Stomach (tissue), 9 donors: ENCODE results near the gene AP3B1. TPM values are rescaled to one million over a fixed set of nuclear protein-coding genes. Genes with fewer than 3 reads are reported as not detected.

Experiments
- DNase-seq, 2 donors: peaks; one replicate each; pipeline versions ENCODE4 v3.0.0 to v3.0.0-alpha.2; 2013 to 2019
- H3K27ac ChIP-seq, 5 donors: fragments of 200-600 bp in 4 of 5; sonication (generic) in 4 of 5; one replicate each; pipeline ENCODE4 v1.5.1; 2013 to 2019; ENCODE audit warnings: mild to moderate bottlenecking in 1 of 5, moderate library complexity in 1 of 5
- H3K27me3 ChIP-seq, 3 donors: fragments of 200-600 bp; sonication (generic); one replicate each; pipeline ENCODE4 v1.5.1; 2017 to 2019; ENCODE audit warnings: mixed run types in 1 of 3
- H3K36me3 ChIP-seq, 4 donors: fragments of 200-600 bp; sonication (generic); 1 replicate in 3 of 4; 2 replicates in 1 of 4; pipeline ENCODE4 v1.5.1; 2016 to 2019
- H3K4me1 ChIP-seq, 4 donors: fragments of 200-600 bp; sonication (generic); one replicate each; pipeline ENCODE4 v1.5.1; 2016 to 2019
- H3K4me3 ChIP-seq, 4 donors: fragments of 200-600 bp; sonication (generic) in 3 of 4; one replicate each; pipeline ENCODE4 v1.5.1; 2016 to 2019; ENCODE audit warnings: mild to moderate bottlenecking in 1 of 4
- H3K9me3 ChIP-seq, 4 donors: fragments of 200-600 bp; sonication (generic); one replicate each; pipeline ENCODE4 v1.5.1; 2016 to 2019
- EP300 ChIP-seq: sonication (generic); formaldehyde crosslinking; IDR thresholded peaks from one replicate; pipeline ENCODE4 v1.6.1; 2017; ENCODE audit warnings: antibody characterized with exemption
- POLR2A ChIP-seq, 4 donors: fragments of 450-650 bp; IDR thresholded peaks; one replicate each; pipeline ENCODE4 v1.6.1; 2016; ENCODE audit warnings: antibody characterized with exemption in 4 of 4, control low read depth in 2 of 4, mild to moderate bottlenecking in 1 of 4, moderate library complexity in 1 of 4
- POLR2AphosphoS5 ChIP-seq, 3 donors: sonication (generic); formaldehyde crosslinking; IDR thresholded peaks; one replicate each; pipeline ENCODE4 v1.6.1; 2016; ENCODE audit warnings: antibody characterized with exemption in 3 of 3
- WGBS, 5 donors: extraction: QIAGEN DNeasy Blood & Tissue Kit in 3 of 5; methylation state at CpG; one replicate each; pipeline versions ENCODE4 v1.1.5 to v1.1.7; 2013 to 2018; 5-methylcytosine and 5-hydroxymethylcytosine counted together
- intact Hi-C: fragments of 100-400 bp; cut with DNase I; formaldehyde crosslinking; loops from one replicate; pipeline ENCODE4 v1.15.1; 2023; ENCODE audit warnings: low total_unique reads
- polyA plus RNA-seq, 3 donors: library from polyadenylated mRNA; stranded (reverse); fragments of 200-250 nt; gene quantifications; one replicate each; pipeline ENCODE4 v1.2.3, GENCODE V29; 2013
- total RNA-seq, 5 donors: library from RNA; depleted of rRNA; stranded (reverse); fragments of >200 nt; gene quantifications; one replicate each; pipeline versions ENCODE4 v1.1.0 to v1.2.3, GENCODE V29; 2014 to 2016
- TF ChIP-seq, protein P1 (sequence below), 7 experiments: fragments of 450-650 bp in 4 of 7; fragments of 200-600 bp in 3 of 7; sonication (generic) in 3 of 7; IDR thresholded peaks; one replicate each; pipeline ENCODE4 v1.5.1; 2016 to 2019; ENCODE audit warnings: antibody characterized with exemption in 7 of 7, control low read depth in 2 of 7, mild to moderate bottlenecking in 1 of 7
- donor health status: healthy with polysubstance abuse.
- donor health status: Bipolar disorder and iron deficiency.
- donor health status: healthy.

AP3B1 gene
- total and polyA plus RNA-seq, 8 donors: 15.2 to 81.0 (median 23.5) TPM

DNA sequence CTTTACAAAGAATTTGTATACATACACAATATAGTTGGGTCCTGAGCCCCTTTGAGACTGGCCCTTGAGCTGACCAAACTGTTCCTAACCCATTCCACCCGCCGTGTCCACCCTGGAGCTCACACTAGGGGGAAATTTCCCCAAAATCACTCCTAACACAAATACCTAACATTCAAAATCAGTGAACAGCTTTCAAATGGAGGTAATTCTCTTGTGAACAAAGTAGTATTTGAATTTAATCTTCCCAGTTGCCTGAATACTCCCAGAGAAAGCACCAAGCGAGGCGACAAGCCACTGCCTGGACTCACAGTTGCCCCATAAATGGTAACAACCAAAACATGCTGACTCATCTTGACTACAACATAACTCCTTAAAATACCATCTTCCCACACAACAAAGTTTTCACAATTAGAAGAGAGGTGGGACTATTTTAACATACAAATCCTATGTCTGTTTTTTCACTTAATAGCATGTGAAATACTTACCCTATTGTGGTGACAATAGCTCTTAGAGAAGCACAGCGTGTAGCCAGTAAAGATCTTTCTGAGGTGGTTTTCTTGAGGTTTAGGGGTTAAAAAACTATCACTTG is 34.2 kb upstream of the AP3B1 start:
- Histone ChIP-seq H3K36me3 (no peaks in the 10 kb centered on the region), H3K9me3 (no peaks in the 10 kb centered on the region), H3K27ac (no peak overlapping the region), H3K27me3 (no peaks in the 10 kb centered on the region), H3K4me1 (no peaks in the 10 kb centered on the region), H3K4me3 (no peak overlapping the region)
- no peak for DNase-seq
- 80 to 90% (median 89%) methylated on average over 5 of the region's 5 CpGs for WGBS, 5 donors
- intact Hi-C loops: no loop called here
- TF ChIP-seq POLR2AphosphoS5 (IDR thresholded peaks at IDR 0.05) (no peak), EP300 (no peak)

DNA sequence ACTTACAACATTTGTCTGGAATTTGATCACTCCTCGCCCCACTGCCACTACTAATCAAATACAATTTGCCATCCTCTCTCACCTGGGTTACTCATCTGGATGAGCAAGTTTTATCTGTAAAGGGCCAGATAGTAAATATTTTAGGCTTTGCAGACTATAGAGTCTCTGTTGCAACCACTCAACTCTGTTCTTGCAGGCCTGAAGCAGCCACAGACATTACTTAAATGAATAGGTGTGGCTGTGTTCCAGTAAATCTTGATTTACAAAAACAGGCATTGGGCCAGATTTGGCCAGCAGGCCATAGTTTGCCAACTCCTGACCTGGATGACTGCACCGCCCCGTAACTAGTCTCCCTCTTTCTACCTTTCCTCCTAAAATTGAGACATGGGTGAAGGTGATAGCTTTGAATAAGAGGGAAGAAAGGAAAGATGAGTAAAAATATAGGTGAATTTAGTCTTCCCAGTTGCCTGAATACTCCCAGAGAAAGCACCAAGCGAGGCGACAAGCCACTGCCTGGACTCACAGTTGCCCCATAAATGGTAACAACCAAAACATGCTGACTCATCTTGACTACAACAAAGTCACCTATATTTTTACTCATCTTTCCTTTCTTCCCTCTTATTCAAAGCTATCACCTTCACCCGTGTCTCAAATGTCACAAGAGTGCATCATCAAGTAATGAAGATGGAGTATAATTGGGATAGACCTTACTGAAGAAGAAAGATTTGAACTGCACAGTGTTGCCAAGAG is 33.4 kb upstream of the AP3B1 start:
- Histone ChIP-seq H3K4me3 (no peak overlapping the region), H3K27me3 (no peaks in the 10 kb centered on the region), H3K36me3 (no peaks in the 10 kb centered on the region), H3K9me3 (no peaks in the 10 kb centered on the region), H3K4me1 (no peaks in the 10 kb centered on the region), H3K27ac (no peak overlapping the region)
- intact Hi-C loops: no loop called here
- peak in 1 of 2 donors; percentile 67 for DNase-seq
- 60 to 79% (median 69%) methylated on average over 6 of the region's 6 CpGs for WGBS, 5 donors
- TF ChIP-seq EP300 (no peak), POLR2AphosphoS5 (IDR thresholded peaks at IDR 0.05) (no peak), POLR2A (IDR thresholded peaks at IDR 0.05) (no peak)
- TF ChIP-seq, protein P1, sequence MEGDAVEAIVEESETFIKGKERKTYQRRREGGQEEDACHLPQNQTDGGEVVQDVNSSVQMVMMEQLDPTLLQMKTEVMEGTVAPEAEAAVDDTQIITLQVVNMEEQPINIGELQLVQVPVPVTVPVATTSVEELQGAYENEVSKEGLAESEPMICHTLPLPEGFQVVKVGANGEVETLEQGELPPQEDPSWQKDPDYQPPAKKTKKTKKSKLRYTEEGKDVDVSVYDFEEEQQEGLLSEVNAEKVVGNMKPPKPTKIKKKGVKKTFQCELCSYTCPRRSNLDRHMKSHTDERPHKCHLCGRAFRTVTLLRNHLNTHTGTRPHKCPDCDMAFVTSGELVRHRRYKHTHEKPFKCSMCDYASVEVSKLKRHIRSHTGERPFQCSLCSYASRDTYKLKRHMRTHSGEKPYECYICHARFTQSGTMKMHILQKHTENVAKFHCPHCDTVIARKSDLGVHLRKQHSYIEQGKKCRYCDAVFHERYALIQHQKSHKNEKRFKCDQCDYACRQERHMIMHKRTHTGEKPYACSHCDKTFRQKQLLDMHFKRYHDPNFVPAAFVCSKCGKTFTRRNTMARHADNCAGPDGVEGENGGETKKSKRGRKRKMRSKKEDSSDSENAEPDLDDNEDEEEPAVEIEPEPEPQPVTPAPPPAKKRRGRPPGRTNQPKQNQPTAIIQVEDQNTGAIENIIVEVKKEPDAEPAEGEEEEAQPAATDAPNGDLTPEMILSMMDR (IDR thresholded peaks at IDR 0.05): no peak

DNA sequence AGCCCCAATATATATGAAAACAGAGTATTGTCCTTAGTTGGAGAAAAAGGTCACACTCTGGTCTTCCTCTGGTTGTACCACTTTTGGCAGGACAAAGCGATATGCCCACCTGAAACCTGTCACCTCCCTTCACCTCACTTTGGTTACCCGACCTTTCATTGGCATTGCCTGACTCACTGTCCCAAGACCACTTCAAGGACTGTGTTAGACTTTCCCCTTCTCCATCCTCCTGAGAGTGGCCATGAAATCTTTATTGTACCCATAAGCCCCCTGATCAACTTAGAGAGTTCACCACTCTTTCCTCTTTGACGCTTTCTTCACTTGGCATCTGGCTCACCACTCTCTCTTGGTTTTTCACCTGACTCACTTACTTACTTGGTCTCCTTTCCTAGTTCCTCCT is 32.4 kb upstream of the AP3B1 start:
- TF ChIP-seq POLR2A (IDR thresholded peaks at IDR 0.05) (no peak), POLR2AphosphoS5 (IDR thresholded peaks at IDR 0.05) (no peak), EP300 (no peak)
- TF ChIP-seq, protein P1 (IDR thresholded peaks at IDR 0.05): no peak
- Histone ChIP-seq H3K4me3 (no peak overlapping the region), H3K27me3 (no peaks in the 10 kb centered on the region), H3K4me1 (no peaks in the 10 kb centered on the region), H3K27ac (no peak overlapping the region), H3K9me3 (no peaks in the 10 kb centered on the region), H3K36me3 (no peaks in the 10 kb centered on the region)
- 89 to 98% (median 92%) methylated on average over 3 of the region's 3 CpGs for WGBS, 5 donors
- DNase-seq: no peak
- intact Hi-C loops: no loop called here

DNA sequence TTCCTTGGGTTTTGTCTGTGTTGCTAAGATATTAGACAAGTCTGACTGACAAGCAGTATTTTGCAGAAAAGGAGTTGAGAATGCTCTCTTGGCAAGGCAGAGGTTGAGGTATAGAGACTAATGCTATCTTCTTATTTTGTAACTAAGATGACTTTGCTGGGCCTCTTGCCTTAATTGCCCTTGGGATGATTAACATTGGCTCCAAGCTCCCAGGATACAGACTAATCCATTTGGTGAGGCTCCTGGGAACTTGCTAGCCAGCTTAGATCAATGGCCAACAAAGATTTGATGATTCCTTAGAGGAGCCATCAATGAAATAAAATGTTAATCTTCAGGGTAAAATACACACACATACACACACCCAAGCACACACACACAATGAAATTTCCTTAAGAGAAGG is 28.7 kb upstream of the AP3B1 start:
- Histone ChIP-seq H3K27ac (no peak overlapping the region), H3K9me3 (no peaks in the 10 kb centered on the region), H3K27me3 (no peaks in the 10 kb centered on the region), H3K4me3 (no peak overlapping the region), H3K4me1 (no peaks in the 10 kb centered on the region), H3K36me3 (no peaks in the 10 kb centered on the region)
- intact Hi-C loops: no loop called here
- DNase-seq: no peak
- no peak for TF ChIP-seq POLR2AphosphoS5 (IDR thresholded peaks at IDR 0.05)
- no peak for TF ChIP-seq POLR2A (IDR thresholded peaks at IDR 0.05)
- TF ChIP-seq EP300: no peak
- TF ChIP-seq, protein P1 (IDR thresholded peaks at IDR 0.05): no peak

DNA sequence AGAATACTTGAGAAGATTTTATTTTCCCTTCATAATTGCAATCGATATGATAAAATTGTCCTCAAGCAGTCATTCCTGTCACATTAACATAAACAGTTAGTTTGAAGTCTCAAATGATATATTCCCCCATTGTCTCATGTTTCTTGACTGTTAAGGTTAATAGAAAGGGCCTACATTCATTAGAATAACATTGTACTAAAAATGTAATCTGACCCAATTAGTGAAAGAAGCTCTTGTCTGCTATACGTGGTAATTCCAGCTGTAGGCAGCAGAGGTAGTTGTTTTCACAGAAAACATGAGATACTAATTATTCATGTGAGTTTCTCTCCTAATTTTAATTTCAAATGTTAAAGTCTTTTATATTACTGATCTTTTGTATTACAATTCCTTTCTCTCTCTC is 25.9 kb upstream of the AP3B1 start:
- DNase-seq: peak in 1 of 2 donors; percentile 51
- intact Hi-C loops: no loop called here

More for the DNA sequence above, 25.9 kb upstream of the AP3B1 start:
- no peaks in the 10 kb centered on the region for H3K27me3 ChIP-seq
- no peak overlapping the region for H3K27ac ChIP-seq
- no peak for TF ChIP-seq EP300
- TF ChIP-seq, protein P1 (IDR thresholded peaks at IDR 0.05): peak in 5 of 7 experiments; percentile 27 to 57 (median 33)
- H3K36me3 ChIP-seq: no peaks in the 10 kb centered on the region
- WGBS, 5 donors: 38 to 48% (median 42%) methylated on average over 2 of the region's 2 CpGs
- no peaks in the 10 kb centered on the region for H3K4me1 ChIP-seq
- no peak overlapping the region for H3K4me3 ChIP-seq
- H3K9me3 ChIP-seq: no peaks in the 10 kb centered on the region
